C4-2B (cell line): ENCODE data around the gene CBX1.

ENCODE experiments used
- CTCF ChIP-seq: fragments of 450-650 bp; conservative IDR thresholded peaks from 2 replicates; pipeline ENCODE4 v1.5.1; 2017; ENCODE audit warnings: mild to moderate bottlenecking
- ZFX ChIP-seq: fragments of 450-650 bp; IDR thresholded peaks from 2 replicates; pipeline ENCODE4 v1.6.1; 2017

- TF ChIP-seq CTCF (no peak), ZFX (no peak)
Observed at GRCh38 chr17:48056879-48057278, 44.4 kb downstream of the CBX1 start.
